B cell (primary cell): ENCODE measurements around the gene ABCA4. TPM values are rescaled to one million over a fixed set of nuclear protein-coding genes. Genes with fewer than 3 reads are reported as not detected.

Experiments used
- ATAC-seq: fragments of 200-7000 bp; cut with Tn5 transposase; one replicate; pipeline ENCODE4 v1.10.0; 2021; ENCODE audit warnings: low read depth, mild to moderate bottlenecking, moderate number of reproducible peaks, moderate library complexity
- CTCF ChIA-PET: fragments of 350-600 bp; sonication (Branson Sonifier 250); formaldehyde crosslinking; loops from one replicate; lab custom pipeline; 2021; ENCODE audit warnings: antibody characterized with exemption, inconsistent platforms; lab: Charles Lee
- POLR2A ChIA-PET: fragments of 350-600 bp; sonication (Branson Sonifier 250); formaldehyde crosslinking; loops from one replicate; lab custom pipeline; 2021; ENCODE audit warnings: antibody characterized with exemption; lab: Charles Lee
- DNase-seq: peaks from one replicate; pipeline ENCODE4 v3.0.0; 2013
- H2AFZ ChIP-seq: 2 replicates; pipeline ENCODE4 v1.6.1; 2012; ENCODE audit warnings: mild to moderate bottlenecking, low read depth, low read length; ENCODE audit not compliant: insufficient read depth, poor library complexity, severe bottlenecking
- H3K27ac ChIP-seq, 2 donors: 1 replicate in 1 of 2; 2 replicates in 1 of 2; pipeline ENCODE4 v1.5.1; 2012 to 2013; ENCODE audit warnings: low read length in 2 of 2, mild to moderate bottlenecking in 2 of 2, moderate library complexity in 1 of 2
- H3K27me3 ChIP-seq, 4 experiments: fragments of 200-600 bp in 1 of 4; sonication (generic) in 1 of 4; replicated peaks in 1 of 4; 1 replicate in 2 of 4; 2 replicates in 2 of 4; pipeline versions ENCODE4 v1.6.1 to v1.7.0; 2013 to 2016; ENCODE audit warnings: low read length in 3 of 4, mild to moderate bottlenecking in 2 of 4, mixed read lengths in 1 of 4, moderate library complexity in 1 of 4; ENCODE audit not compliant: insufficient read depth in 4 of 4, control insufficient read depth in 3 of 4; ENCODE audit errors: control extremely low read depth in 1 of 4
- H3K36me3 ChIP-seq, 2 experiments: replicated peaks in 1 of 2; 1 replicate in 1 of 2; 2 replicates in 1 of 2; pipeline versions ENCODE4 v1.6.1 to v1.7.1; 2013; ENCODE audit warnings: low read length in 1 of 2; ENCODE audit not compliant: insufficient read depth in 2 of 2, control insufficient read depth in 1 of 2; ENCODE audit errors: control extremely low read depth in 1 of 2, extremely low read depth in 1 of 2
- H3K4me1 ChIP-seq, 2 donors: fragments of 200-600 bp in 1 of 2; sonication (generic) in 1 of 2; 1 replicate in 1 of 2; 2 replicates in 1 of 2; pipeline versions ENCODE4 v1.5.1 to v1.6.1; 2013 to 2017; ENCODE audit warnings: low read length in 2 of 2; ENCODE audit not compliant: control insufficient read depth in 2 of 2, insufficient read depth in 2 of 2
- H3K4me2 ChIP-seq: replicated peaks from 2 replicates; pipeline ENCODE3; 2012; ENCODE audit warnings: mild to moderate bottlenecking, low read depth, low read length; ENCODE audit not compliant: poor library complexity, severe bottlenecking
- H3K4me3 ChIP-seq, 5 experiments: fragments of 200-600 bp in 1 of 5; sonication (generic) in 1 of 5; 1 replicate in 3 of 5; 2 replicates in 2 of 5; pipeline versions ENCODE4 v1.5.1 to v1.7.0; 2011 to 2016; ENCODE audit warnings: low read length in 4 of 5, mild to moderate bottlenecking in 4 of 5, low read depth in 2 of 5, control low read depth in 1 of 5, moderate library complexity in 1 of 5; ENCODE audit not compliant: insufficient read depth in 1 of 5; ENCODE audit errors: control extremely low read depth in 1 of 5, extremely low read depth in 1 of 5
- H3K79me2 ChIP-seq: fragments of 200-600 bp; sonication (generic); one replicate; pipeline ENCODE4 v1.6.0; 2016; ENCODE audit warnings: low read length; ENCODE audit not compliant: control insufficient read depth, insufficient read depth
- H3K9ac ChIP-seq: fragments of 200-600 bp; sonication (generic); 2 replicates; pipeline ENCODE4 v1.6.1; 2017; ENCODE audit warnings: mild to moderate bottlenecking, low read length, moderate library complexity
- H3K9me3 ChIP-seq, 3 donors: one replicate each; pipeline versions ENCODE4 v1.6.1 to v1.7.1; 2013; ENCODE audit warnings: low read length in 2 of 3; ENCODE audit not compliant: control insufficient read depth in 2 of 3, insufficient read depth in 1 of 3; ENCODE audit errors: control extremely low read depth in 1 of 3
- H4K20me1 ChIP-seq: 2 replicates; pipeline ENCODE4 v1.6.0; 2012; ENCODE audit warnings: mild to moderate bottlenecking, low read length; ENCODE audit not compliant: insufficient read depth, control insufficient read depth, poor library complexity, severe bottlenecking
- H3K27ac Mint-ChIP-seq: one replicate; pipeline ENCODE4 v1.8.0; 2021; ENCODE audit warnings: mixed read lengths
- H3K27me3 Mint-ChIP-seq: one replicate; pipeline ENCODE4 v1.8.0; 2021; ENCODE audit warnings: mixed read lengths
- H3K4me1 Mint-ChIP-seq: one replicate; pipeline ENCODE4 v1.8.0; 2021; ENCODE audit warnings: mixed read lengths
- H3K4me3 Mint-ChIP-seq: one replicate; pipeline ENCODE4 v1.8.0; 2021; ENCODE audit warnings: mixed read lengths
- H3K9me3 Mint-ChIP-seq: one replicate; pipeline ENCODE4 v1.8.0; 2022; ENCODE audit warnings: mixed read lengths; ENCODE audit not compliant: insufficient read depth
- EZH2 ChIP-seq: IDR thresholded peaks from 2 replicates; pipeline ENCODE4 v1.6.1; 2012; ENCODE audit warnings: borderline replicate concordance, low read depth, mild to moderate bottlenecking, moderate library complexity, low read length; ENCODE audit not compliant: insufficient read depth, poor library complexity, severe bottlenecking
- WGBS: methylation state at CpG from one replicate; pipeline ENCODE4 v1.1.5; 2013; ENCODE audit warnings: missing lambda C conversion rate; ENCODE audit not compliant: insufficient coverage; 5-methylcytosine and 5-hydroxymethylcytosine counted together
- intact Hi-C: fragments of 100-400 bp; cut with micrococcal nuclease; formaldehyde crosslinking; loops from one replicate; pipeline ENCODE4 v1.10.0; 2022
- polyA plus RNA-seq: library from polyadenylated mRNA; depleted of rRNA; stranded (reverse); fragments of >200 nt; gene quantifications from 2 replicates; pipeline ENCODE4 v1.2.3, GENCODE V29; 2012
- total RNA-seq, 2 donors: library from RNA; stranded (reverse); fragments of 120-200 nt in 1 of 2; gene quantifications; 1 replicate in 1 of 2; 2 replicates in 1 of 2; pipeline versions ENCODE4 v1.2.3 to v1.2.4, GENCODE V29; 2013 to 2022
- TF ChIP-seq, protein P1 (sequence below): fragments of 200-600 bp; IDR thresholded peaks from one replicate; pipeline ENCODE4 v1.8.0; 2022; ENCODE audit warnings: antibody characterized with exemption, mild to moderate bottlenecking

The ABCA4 gene
- total and polyA plus RNA-seq, 2 donors (not counting 1 experiment from before 2014, with no cell fraction given) = not detected

DNA sequence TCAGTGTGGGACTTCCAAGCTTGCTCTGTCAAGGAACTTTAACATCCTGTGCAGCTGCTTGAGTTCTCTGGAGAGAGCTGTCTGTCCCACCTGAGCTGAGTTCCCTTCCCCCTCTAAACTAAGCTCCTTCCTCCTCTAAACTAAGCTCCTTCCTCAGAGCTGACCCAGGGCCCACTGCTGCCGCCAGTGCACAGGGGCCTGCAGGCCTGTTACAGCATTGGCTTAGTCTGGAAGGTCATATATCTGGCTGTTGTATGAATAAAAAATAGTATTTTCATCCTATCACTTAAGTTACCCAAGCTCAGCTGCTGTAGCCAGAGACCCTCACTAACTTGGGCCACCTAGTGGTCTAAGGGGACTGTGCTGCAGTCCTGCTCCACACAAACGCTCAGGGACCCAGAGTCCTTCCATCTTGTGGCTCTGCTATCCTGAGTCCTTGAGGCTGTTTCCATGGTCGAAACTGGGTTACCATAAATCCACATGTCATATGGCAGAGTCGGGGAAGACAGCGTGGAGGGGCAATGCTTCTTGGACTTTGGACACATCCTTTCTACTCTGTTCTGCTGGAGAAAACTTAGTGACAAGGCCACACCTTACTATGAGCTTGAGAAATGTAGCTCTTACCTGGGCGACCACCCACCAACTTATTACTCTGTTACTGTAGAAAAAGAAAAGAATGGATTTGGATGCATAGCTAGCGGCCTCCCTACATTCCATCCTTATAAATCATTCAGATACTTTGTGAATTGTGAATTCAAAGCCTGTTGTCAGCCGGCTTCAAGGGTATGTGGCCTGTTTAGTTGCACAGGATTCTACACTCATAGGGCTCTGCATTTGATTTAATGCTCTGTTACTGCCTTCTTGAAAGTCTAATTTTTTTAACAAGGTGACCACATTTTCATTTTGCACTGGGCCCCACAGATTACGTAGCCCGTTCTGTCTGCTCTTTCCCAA, 140.4 kb downstream of the ABCA4 start:
- Histone ChIP-seq H3K79me2 (no peaks in the 10 kb centered on the region), H3K27ac (no peak overlapping the region), H3K27me3 (no peaks in the 10 kb centered on the region), H3K4me2 (no peak overlapping the region), H3K4me3 (no peak overlapping the region), H3K9ac (no peak overlapping the region), H3K36me3 (no peaks in the 10 kb centered on the region), H2AFZ (no peak overlapping the region), H3K9me3 (peaks cover 0 to 1% (median 0%) of the 10 kb centered on the region in 3 donors), H3K4me1 (no peaks in the 10 kb centered on the region), H4K20me1 (no peaks in the 10 kb centered on the region)
- DNase-seq (no peak), ATAC-seq (no peak)
- intact Hi-C loops = no loop called here
- no peaks in the 10 kb centered on the region for H3K4me1 Mint-ChIP-seq
- ChIA-PET CTCF (no interaction called here), POLR2A (no interaction called here)
- no peak overlapping the region for H3K4me3 Mint-ChIP-seq
- peaks cover 25% of the 10 kb centered on the region for H3K27me3 Mint-ChIP-seq
- H3K27ac Mint-ChIP-seq = no peak overlapping the region
- WGBS = 71% methylated on average over 4 of the region's 10 CpGs
- H3K9me3 Mint-ChIP-seq = no peaks in the 10 kb centered on the region
- TF ChIP-seq, protein P1, sequence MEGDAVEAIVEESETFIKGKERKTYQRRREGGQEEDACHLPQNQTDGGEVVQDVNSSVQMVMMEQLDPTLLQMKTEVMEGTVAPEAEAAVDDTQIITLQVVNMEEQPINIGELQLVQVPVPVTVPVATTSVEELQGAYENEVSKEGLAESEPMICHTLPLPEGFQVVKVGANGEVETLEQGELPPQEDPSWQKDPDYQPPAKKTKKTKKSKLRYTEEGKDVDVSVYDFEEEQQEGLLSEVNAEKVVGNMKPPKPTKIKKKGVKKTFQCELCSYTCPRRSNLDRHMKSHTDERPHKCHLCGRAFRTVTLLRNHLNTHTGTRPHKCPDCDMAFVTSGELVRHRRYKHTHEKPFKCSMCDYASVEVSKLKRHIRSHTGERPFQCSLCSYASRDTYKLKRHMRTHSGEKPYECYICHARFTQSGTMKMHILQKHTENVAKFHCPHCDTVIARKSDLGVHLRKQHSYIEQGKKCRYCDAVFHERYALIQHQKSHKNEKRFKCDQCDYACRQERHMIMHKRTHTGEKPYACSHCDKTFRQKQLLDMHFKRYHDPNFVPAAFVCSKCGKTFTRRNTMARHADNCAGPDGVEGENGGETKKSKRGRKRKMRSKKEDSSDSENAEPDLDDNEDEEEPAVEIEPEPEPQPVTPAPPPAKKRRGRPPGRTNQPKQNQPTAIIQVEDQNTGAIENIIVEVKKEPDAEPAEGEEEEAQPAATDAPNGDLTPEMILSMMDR = no peak
- no peak for TF ChIP-seq EZH2

DNA sequence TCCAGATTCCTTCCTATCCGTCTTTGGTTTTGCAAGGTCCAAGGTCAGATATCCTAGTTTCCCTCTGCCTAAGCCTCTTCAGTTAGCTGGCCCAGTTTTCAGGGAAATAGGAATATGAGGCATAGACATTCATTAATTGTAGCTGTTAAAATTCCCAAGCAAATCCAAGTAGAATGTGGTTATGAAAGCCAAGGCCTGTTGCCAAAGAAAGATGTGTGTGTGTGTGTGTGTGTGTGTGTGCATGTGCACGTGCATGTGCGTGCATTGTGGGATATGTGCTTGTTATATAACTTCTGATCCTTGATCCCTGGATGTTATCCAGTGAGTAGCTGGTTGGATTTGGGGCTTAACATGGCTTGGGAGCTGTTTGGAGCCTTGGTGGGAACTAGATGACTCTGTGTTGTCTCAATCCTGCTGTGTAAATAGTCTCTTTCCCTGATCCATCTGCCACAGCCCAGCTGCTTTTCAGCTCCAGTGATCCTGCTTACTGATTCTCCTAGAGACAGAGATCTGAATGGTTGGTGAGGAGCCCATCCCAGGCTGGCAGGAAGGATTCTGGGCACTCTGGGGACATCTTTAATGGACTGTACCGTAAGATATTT, 141.1 kb downstream of the ABCA4 start:
- no peaks in the 10 kb centered on the region for H3K27me3 ChIP-seq
- CTCF ChIA-PET = no interaction called here
- H3K4me1 ChIP-seq = no peaks in the 10 kb centered on the region
- no peak overlapping the region for H3K9ac ChIP-seq
- H3K9me3 Mint-ChIP-seq = no peaks in the 10 kb centered on the region
- no peaks in the 10 kb centered on the region for H3K36me3 ChIP-seq
- H3K4me2 ChIP-seq = no peak overlapping the region
- H3K4me1 Mint-ChIP-seq = no peaks in the 10 kb centered on the region
- H3K27ac Mint-ChIP-seq = no peak overlapping the region
- no peak for ATAC-seq
- no peak overlapping the region for H3K4me3 Mint-ChIP-seq
- no peak overlapping the region for H3K27ac ChIP-seq
- intact Hi-C loops = no loop called here
- H3K4me3 ChIP-seq = no peak overlapping the region
- WGBS = 62% methylated on average over 3 of the region's 4 CpGs
- DNase-seq = no peak
- peaks cover 0 to 1% (median 0%) of the 10 kb centered on the region in 3 donors for H3K9me3 ChIP-seq
- POLR2A ChIA-PET = no interaction called here
- H3K27me3 Mint-ChIP-seq = peaks cover 22% of the 10 kb centered on the region
- no peaks in the 10 kb centered on the region for H4K20me1 ChIP-seq
- H3K79me2 ChIP-seq = no peaks in the 10 kb centered on the region
- no peak overlapping the region for H2AFZ ChIP-seq
- no peak for TF ChIP-seq EZH2
- TF ChIP-seq, protein P1 = no peak
